DMS153 treated with DMSO at 0.1 percent for 48 hours (cell line): ENCODE results near the gene MAN2B2.

Experiments
- DNase-seq: peaks from one replicate; lab custom pipeline; 2025; ENCODE audit not compliant: unreplicated experiment; lab: John Stamatoyannopoulos, UW

Gene MAN2B2

DNA sequence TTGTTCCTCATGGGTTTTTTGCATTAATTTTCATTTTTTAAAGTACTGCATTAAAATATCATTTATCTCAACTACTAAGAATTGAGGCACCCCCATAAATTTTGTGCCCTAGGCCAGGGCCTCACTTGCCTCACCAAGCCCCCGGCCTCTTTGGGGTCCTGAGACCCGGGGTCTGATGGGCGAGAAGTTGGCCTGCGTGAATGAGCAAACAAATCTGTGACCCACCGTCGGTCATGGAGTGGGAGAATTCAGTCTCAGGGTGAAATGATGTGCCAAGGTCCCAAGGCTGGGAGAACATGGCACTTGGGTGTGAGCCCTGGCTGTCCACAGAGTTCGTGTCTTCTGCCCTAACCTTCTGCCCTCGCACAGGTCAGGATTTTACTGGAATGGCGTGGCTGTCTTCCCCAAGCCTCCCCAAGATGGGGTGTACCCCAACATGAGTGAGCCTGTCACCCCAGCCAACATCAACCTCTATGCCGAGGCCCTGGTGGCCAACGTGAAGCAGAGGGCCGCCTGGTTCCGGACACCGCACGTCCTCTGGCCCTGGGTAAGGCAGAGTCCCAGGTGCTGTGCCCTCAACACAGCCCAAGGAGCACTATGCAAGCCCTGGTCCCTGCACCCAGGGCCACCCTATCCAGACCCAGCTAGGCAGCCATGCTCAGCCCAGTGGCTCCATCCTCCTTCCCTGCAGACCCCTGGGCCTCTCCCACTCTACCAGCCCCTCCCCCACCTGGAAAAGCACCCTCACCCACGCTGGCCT lies 18.0 kb downstream of the MAN2B2 start:
- no peak for DNase-seq

DNA sequence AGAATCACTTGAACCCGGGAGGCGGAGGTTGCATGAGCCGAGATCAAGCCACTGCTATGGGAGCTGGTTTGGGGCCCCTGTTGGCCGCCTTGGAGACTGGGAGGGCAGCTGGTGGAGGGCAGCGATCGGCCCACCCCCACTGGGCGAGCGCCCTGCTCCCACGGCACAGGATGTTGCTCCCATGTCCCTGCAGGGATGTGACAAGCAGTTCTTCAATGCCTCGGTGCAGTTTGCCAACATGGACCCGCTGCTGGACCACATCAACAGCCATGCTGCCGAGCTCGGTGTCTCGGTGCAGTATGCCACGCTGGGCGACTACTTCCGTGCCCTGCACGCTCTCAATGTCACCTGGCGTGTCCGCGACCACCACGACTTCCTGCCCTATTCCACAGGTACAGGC lies 19.4 kb downstream of the MAN2B2 start:
- no peak for DNase-seq

DNA sequence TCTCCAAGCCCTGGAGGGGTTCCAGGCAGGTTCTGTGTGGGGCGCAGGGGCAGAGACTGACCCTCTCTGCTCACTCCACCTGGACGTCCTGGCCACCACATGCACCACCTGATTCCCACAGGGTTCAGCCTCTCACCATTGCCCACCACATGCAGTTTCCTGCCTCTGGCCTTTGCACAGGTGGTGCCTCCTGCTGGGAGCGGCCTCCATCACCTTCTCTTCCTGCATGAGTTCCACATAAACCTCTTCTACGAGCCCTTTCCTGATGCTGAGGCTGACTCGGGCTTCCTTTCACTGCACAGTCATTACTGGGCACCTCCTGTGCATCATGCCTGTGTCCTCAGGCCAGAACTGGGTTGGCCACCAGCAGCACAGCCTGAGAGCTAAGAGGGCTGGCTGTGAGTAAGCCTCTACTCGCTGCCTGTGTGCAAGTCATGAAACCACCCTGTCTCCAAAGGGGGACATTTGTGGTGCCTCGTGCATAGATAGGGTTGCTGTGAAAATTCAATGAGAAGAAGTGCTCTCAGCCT lies 19.9 kb downstream of the MAN2B2 start:
- DNase-seq = no peak

DNA sequence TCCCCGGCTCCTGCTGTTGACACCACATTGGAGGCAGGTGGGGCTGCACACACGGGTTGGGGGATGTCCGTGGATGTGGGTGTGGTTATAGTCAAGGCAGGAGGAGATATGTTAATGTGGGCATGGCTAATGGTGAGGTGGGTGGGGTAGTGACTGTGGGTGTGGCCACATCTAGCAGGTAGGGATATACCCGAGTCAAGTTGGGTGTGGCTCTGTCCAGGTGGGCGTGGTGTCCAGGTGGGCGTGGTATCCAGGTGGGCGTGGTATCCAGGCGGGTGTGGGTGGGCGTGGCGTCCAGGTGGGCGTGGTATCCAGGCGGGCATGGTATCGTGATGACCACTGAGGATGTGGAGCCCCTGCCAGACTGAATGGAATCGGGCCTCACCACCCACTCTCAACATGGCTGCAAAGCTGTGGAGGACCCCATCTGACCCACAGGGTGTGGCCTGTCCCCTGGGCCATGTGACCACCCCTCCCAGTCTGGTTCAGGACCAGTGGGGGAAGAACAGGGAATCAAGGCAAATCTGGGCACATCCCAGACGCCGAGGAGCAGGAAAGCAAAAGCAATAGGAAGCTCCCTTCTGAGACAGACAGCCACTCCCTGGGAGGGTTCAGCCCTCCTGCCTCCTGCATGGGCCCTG lies 21.0 kb downstream of the MAN2B2 start:
- no peak for DNase-seq

DNA sequence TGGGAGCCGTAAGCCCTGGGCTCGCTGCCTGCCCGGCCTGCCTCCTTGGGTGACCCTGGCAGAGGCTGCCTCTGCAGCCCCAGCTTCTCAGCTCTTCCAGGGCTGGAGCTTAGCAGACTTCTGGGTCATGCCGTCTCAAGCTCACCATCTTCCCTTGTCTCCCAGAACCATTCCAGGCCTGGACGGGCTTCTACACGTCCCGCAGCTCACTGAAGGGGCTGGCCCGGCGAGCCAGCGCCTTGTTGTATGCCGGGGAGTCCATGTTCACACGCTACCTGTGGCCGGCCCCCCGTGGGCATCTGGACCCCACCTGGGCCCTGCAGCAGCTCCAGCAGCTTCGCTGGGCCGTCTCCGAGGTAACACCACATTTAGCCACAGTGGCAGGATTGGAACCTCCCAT lies 22.0 kb downstream of the MAN2B2 start:
- no peak for DNase-seq

DNA sequence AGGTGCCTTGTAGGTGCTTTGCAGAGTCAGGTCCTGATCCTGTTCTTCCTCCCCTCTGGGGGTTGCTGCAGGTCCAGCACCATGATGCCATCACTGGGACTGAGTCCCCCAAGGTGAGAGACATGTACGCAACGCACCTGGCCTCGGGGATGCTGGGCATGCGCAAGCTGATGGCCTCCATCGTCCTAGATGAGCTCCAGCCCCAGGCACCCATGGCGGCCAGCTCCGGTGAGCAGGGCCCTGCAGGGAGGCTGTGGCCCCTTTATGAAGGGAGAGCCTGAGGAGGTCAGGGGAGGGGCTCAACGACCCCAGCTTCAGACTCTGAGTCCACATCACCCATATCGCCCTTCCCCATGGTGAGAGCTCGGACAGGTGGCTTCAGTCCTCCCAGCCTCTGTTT lies 23.1 kb downstream of the MAN2B2 start:
- no peak for DNase-seq

DNA sequence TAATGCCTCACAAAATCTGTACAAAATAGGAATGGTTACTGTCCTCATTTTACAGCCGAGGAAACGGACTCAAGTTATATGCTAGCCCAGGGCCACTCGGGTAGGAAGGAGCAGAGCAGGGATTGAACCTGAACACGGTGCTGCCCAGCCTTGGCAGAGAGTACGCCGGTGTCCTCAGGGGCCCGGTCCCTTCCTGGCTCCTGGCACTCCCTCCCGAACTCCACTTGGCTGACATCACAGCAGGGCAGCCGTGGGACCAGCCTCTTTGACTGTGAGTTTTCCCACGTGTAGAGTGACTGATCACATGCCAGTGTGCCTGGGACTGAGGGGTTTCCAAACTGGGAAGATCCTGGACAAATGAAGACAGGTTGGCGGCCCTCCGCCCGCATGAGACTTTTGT lies 23.7 kb downstream of the MAN2B2 start:
- no peak for DNase-seq

DNA sequence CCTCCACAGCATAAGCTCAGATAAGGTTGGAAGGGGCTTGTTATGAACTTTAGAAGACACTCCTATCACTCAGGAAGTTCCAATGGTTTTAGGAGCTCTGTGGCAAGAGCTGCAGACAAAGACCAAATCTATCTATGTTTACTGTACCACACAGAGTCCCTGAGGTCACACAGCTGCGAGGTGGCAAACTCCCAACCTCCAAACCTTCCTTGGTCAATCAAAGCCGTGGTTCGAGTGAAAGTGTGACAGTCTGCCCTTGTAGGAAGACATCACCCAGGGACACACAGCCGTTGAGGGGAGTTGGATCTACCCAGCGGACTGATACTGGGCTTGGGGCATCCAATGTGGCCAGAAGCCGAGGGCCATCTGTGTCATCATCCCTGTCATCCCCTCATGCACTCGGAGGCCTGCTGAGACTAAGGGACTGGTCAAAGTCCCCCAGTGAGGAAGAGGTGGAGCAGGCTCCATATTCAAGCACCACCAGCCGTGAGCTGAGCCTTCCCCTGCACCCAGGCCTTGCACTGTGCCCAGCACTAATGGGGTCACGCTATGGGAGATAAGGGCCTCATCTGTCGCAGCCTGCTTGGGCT lies 26.8 kb downstream of the MAN2B2 start:
- DNase-seq = no peak

DNA sequence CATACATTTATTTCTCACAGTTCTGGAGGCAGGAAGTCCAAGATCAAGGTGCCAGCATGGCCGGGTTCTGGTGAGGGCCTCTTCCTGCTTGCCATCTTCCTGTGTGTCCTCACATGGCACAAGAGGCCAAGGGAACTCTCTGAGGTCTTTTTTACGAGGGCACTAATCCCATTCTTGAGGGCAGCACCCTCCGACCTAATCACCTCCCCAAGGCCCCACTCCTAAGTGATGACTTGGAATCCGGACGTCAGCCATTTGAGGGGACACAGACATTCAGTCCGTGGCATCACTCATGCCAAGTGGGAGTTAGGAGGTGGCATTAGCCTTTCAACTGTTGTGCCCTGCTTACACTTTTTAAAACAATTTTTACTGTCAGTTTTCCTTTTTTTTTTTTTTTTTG lies 27.3 kb downstream of the MAN2B2 start:
- DNase-seq = no peak

DNA sequence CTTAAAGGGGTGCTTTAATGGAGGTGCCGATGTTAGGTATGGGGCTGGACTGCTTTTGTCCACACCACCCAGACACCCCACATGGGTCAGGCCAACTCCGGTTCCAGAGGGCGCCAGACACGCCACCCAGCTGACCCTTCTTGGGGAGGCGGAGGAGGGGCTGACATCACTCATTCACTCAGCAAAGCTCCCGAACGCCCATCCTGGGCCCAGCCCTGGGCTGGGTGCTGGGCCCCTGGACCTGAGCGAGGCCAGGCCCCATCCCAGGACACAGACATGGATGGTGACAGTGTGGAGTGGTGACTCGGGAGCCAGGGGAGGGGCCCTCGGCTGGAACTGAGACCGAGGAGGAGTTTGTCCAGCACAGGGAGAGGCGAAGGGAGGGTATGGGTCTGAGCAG lies 28.1 kb downstream of the MAN2B2 start:
- no peak for DNase-seq

DNA sequence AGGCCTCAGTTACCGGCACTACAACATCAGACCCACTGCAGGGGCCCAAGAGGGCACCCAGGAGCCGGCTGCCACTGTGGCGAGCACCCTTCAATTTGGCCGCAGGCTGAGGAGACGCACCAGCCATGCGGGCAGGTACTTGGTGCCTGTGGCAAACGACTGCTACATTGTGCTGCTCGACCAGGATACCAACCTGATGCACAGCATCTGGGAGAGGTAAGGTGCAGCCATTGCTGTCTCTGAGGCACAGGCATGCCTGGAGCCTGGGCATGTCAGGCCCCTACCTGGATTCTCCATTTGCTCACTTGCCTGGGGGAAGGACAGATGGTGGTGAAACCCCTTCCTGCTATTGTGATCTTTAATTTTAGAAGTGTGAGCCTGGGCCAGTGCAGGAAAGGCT lies 30.1 kb downstream of the MAN2B2 start:
- no peak for DNase-seq

DNA sequence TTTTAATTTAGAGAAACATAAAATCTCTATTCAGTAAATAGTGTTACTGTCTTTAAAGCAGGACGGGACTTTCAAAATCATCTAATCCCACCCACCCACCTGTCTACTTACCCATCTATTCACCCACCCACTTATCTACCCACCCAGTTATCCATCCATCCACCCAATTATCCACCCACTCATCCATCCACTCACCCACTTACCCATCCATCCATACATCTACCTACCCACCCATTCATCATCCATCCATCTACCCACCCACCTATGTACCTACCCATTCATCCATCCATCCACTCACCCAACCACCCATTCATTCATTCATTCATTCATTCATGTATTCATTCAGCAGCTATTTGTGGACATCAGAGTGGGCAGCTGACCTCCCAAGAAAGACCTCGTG lies 30.6 kb downstream of the MAN2B2 start:
- DNase-seq = no peak

DNA sequence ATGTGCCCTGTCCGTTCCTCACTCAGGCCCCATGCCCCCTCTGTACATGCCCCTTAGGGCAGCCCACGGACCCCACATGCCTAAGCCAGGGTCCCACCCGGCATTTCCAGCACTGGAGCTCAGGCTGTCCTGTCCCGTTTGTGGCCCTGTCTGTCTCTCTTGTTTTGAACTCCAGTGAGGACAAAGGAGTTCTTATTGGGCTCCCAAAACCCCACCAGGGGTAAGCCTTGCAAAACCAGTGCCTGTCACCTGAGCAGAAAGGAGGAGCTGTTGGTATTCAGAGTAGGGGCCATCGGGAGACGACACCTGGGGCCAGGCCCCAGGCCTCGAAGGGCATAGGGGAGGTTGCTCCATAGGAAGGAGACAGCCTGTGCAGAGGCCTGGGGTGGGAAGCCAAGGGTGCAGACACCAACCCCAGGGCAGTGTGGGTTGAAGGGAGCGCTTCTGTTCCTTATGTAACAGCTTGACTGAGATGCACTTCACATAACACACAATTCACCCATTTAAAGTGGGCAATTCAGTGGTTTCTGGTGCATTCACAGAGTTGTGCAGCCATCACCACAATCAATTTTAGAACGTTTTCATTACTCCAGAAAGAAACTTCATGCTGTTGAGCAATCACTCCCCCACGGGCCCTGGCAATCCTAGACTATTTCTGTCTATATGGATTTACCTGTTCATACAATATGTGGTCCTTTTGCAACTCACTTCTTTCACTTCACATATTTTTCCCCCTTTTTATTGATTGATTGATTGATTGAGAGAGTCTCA lies 31.7 kb downstream of the MAN2B2 start:
- no peak for DNase-seq

DNA sequence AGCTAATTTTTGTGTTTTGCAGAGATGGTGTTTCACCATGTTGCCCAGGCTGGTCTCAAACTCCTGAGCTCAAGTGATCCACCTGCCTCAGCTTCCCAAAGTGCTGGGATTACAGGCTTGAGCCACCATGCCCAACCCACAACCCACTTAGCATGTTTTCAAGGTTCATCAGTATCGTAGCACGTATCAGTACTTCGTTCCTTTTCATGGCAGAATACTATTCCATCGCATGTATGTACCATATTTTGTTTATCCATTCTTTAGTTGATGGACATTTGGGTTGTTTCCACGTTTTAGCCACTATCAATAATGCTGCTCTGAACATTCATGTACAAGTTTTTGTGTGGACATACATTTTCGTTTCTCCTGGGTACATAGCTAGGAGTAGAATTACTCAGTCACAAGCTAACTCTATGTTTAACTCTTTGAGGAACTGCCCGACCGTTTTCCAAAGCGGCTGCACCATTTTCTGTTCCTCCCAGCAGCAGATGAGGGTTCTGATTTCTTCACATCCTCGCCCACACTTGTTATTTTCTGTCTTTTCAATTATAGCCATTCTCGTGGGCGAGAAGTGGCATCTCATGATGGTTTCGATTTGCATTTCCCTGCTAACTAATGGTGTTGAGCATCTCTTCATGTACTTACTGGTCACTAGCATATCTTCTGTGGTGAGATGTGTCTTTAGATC lies 32.5 kb downstream of the MAN2B2 start:
- no peak for DNase-seq

DNA sequence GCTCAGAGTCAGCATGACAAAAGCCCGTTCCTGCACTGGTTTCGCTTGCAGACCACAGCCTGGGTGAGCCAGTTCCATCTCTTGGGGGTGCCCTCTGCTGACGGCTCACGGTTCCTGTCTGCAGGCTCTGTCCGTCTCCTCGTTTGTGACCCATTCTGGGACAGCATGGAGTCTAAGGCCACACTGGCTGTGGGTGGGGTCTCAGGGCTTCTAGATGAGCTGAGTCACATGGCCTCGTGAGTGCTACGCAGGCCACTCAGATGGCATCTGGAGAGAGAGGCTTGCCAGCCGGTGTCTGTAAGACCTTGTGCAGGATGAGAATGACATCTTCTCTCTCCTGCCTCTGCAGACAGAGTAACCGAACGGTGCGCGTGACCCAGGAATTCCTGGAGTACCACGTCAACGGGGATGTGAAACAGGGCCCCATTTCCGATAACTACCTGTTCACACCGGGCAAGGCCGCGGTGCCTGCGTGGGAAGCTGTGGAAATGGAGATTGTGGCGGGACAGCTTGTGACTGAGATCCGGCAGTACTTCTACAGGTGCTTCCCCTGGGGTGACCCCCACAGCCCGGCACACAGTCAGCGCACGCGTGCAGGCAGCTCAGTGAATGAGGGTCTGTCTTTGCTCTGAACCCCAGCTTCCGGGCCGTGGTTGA lies 33.9 kb downstream of the MAN2B2 start:
- no peak for DNase-seq

DNA sequence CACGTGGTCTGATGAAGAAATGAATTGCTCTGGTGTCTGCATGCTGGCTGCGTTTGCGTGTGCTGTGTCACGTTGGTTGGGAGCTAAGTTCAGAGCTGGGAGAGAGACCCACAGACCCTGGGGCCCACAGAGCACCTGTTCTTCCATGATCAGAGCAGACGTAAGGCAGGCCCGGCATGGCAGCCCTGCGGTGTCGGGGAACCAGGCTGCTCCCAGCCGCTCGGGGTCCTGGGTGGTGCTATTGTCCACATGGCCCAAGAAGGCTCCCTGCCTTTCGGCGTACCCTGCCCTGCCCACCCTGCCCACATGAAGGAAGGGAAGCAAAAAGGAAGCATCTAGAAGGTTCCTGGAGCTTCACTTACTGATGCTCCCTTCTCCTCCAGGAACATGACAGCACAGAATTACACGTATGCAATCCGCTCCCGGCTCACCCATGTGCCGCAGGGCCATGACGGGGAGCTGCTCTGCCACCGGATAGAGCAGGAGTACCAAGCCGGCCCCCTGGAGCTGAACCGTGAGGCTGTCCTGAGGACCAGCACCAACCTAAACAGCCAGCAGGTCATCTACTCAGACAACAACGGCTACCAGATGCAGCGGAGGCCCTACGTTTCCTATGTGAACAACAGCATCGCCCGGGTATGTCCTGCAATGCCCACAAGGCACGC lies 34.6 kb downstream of the MAN2B2 start:
- no peak for DNase-seq

DNA sequence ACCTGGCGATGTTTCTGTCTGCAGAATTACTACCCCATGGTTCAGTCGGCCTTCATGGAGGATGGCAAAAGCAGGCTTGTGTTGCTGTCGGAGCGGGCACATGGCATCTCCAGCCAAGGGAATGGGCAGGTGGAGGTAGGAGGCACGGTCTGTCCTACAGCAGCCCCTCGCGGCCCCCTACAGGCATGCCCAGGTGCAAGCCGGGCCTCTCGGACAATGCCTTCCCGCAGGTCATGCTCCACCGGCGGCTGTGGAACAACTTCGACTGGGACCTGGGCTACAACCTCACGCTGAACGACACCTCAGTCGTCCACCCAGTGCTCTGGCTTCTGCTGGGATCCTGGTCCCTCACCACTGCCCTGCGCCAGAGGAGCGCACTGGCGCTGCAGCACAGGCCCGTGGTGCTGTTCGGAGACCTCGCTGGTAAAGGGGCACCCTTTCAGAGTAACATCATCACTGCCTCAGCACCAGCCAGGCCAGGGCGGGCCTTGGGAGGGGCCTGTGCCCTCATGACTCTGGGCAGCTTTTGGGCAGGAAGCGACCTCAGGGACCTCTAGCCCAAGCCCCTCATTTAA lies 36.0 kb downstream of the MAN2B2 start:
- DNase-seq = no peak

DNA sequence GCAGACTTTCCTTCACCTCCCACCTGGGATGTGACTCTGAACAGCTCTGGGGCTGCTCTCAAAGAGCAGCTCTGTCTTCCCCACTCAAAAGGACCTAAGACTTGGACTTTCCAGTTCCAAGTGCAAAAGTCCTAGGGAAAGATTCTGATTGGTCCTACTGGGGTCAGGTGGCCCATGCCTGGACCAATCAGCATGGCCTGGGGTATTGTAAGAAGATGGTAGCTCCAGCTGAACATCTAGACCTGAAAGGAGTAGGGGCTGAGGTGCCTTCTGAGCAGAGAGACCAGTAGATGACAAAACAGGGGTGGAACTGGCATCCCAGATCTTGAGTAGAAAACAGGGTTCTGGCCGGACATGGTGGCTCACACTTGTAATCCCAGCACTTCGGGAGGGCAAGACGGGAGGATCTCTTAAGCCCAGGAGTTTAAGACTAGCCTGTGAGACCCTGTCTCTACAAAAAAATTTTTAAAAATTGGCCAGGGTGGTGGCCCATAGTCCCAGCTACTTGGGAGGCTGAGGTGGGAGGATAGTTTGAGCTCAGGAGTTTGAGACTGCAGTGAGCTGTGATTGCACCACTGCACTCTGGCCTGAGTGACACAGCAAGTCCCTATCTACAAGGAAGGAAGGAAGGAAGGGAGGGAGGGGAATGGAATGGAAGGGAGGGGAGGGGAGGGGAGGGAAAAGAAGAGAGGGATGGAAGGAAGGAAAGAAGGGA lies 38.1 kb downstream of the MAN2B2 start:
- DNase-seq = no peak
